Measurements from ENCODE around the gene ZMYND15. TPM values are rescaled to one million over a fixed set of nuclear protein-coding genes. Genes with fewer than 3 reads are reported as not detected.

The ZMYND15 gene
- total RNA-seq, 4 donors from 2014 or later, result 0.46 to 4.1 (median 1.9) TPM; not detected in 1

- no peak for TF ChIP-seq CTCF (IDR thresholded peaks at IDR 0.05)
- ATAC-seq (ENCODE audit: low FRiP score) (no peak), DNase-seq (ENCODE audit: low spot score) (no peak)
These were observed 1.2 kb upstream of the ZMYND15 start for GRCh38 chr17:4738136-4739121.

- no peak for ATAC-seq (ENCODE audit: low FRiP score)
- no peak for DNase-seq (ENCODE audit: low spot score)
- no peak for TF ChIP-seq CTCF (IDR thresholded peaks at IDR 0.05)
These were observed 355 bp downstream of the ZMYND15 start for GRCh38 chr17:4740025-4740351.

GRCh38 chr17:4740584-4740983 is 951 bp downstream of the ZMYND15 start:
- no peak for DNase-seq (ENCODE audit: low spot score)
- TF ChIP-seq CTCF (IDR thresholded peaks at IDR 0.05), result no peak
- no peak for ATAC-seq (ENCODE audit: low FRiP score)

GRCh38 chr17:4741544-4741943 is 1.9 kb downstream of the ZMYND15 start:
- ATAC-seq (ENCODE audit: low FRiP score) (no peak), DNase-seq (ENCODE audit: low spot score) (no peak)
- TF ChIP-seq CTCF (IDR thresholded peaks at IDR 0.05), result no peak

GRCh38 chr17:4742133-4742532 is 2.5 kb downstream of the ZMYND15 start:
- DNase-seq (ENCODE audit: low spot score) (no peak), ATAC-seq (ENCODE audit: low FRiP score) (no peak)
- TF ChIP-seq CTCF (IDR thresholded peaks at IDR 0.05), result no peak

GRCh38 chr17:4742629-4743028 is 3.0 kb downstream of the ZMYND15 start:
- ATAC-seq (ENCODE audit: low FRiP score), result no peak
- DNase-seq (ENCODE audit: low spot score), result no peak
- no peak for TF ChIP-seq CTCF (IDR thresholded peaks at IDR 0.05)

- ATAC-seq (ENCODE audit: low FRiP score) (no peak), DNase-seq (ENCODE audit: low spot score) (no peak)
- no peak for TF ChIP-seq CTCF (IDR thresholded peaks at IDR 0.05)
These were observed 3.6 kb downstream of the ZMYND15 start for GRCh38 chr17:4743216-4743615.

All from omental fat pad (tissue), 4 donors.